IMR-90 (cell line): Measurements from ENCODE around the gene ARHGAP19. TPM values are rescaled to one million over a fixed set of nuclear protein-coding genes. Genes with fewer than 3 reads are reported as not detected.

Source experiments
- ATAC-seq: fragments of 200-7000 bp; cut with Tn5 transposase; 2 replicates; pipeline ENCODE4 v1.9.1; 2020; ENCODE audit warnings: low read depth, mild to moderate bottlenecking, moderate library complexity
- BruUV-seq: library from RNA; stranded (reverse); fragments of 400-500 nt; replicated peaks from 2 replicates; lab custom pipeline; 2021; lab: Mats Ljungman, UMichigan
- CTCF ChIA-PET: fragments of 300-600 bp; formaldehyde crosslinking; extraction: SDS; loops from one replicate; lab custom pipeline; 2021; ENCODE audit warnings: antibody characterized with exemption; lab: Yijun Ruan, JAX
- POLR2A ChIA-PET: fragments of 300-600 bp; sonication (Branson Sonifier 250); formaldehyde crosslinking; loops from one replicate; lab custom pipeline; 2022; ENCODE audit warnings: antibody characterized with exemption; ENCODE audit not compliant: unreplicated experiment; lab: Charles Lee
- DNase-seq: peaks from one replicate; pipeline ENCODE4 v3.0.0; 2013
- H2AFZ ChIP-seq: replicated peaks from 2 replicates; pipeline ENCODE3; 2013; ENCODE audit warnings: low read length, mild to moderate bottlenecking; ENCODE audit not compliant: poor library complexity
- H2AK5ac ChIP-seq: 2 replicates; pipeline ENCODE4 v1.6.1; 2013; ENCODE audit warnings: low read depth, low read length, inconsistent platforms
- H2AK9ac ChIP-seq: replicated peaks from 2 replicates; pipeline ENCODE3; 2013; ENCODE audit warnings: mild to moderate bottlenecking, low read depth, low read length, moderate library complexity; ENCODE audit not compliant: poor library complexity
- H2BK120ac ChIP-seq: 2 replicates; pipeline ENCODE4 v1.6.1; 2013; ENCODE audit warnings: low read depth, low read length, inconsistent platforms
- H2BK15ac ChIP-seq: 3 replicates; pipeline ENCODE4 v1.6.1; 2013; ENCODE audit warnings: low read depth, low read length, inconsistent platforms
- H2BK20ac ChIP-seq: 2 replicates; pipeline ENCODE4 v1.6.1; 2013; ENCODE audit warnings: low read depth, mild to moderate bottlenecking, inconsistent platforms, low read length, moderate library complexity
- H2BK5ac ChIP-seq: 2 replicates; pipeline ENCODE4 v1.6.1; 2013; ENCODE audit warnings: mild to moderate bottlenecking, low read depth, low read length, inconsistent platforms; ENCODE audit not compliant: poor library complexity, severe bottlenecking
- H3K14ac ChIP-seq: replicated peaks from 2 replicates; pipeline ENCODE4 v1.6.1; 2013; ENCODE audit warnings: low read depth, low read length, inconsistent platforms
- H3K18ac ChIP-seq: 2 replicates; pipeline ENCODE4 v1.6.1; 2013; ENCODE audit warnings: low read depth, low read length, control low read depth
- H3K23ac ChIP-seq: 2 replicates; pipeline ENCODE4 v1.6.1; 2013; ENCODE audit warnings: low read depth, low read length, inconsistent platforms
- H3K27ac ChIP-seq: 2 replicates; pipeline ENCODE4 v1.5.1; 2013; ENCODE audit warnings: mild to moderate bottlenecking, control low read depth, low read length; ENCODE audit not compliant: insufficient read depth
- H3K27me3 ChIP-seq: 2 replicates; pipeline ENCODE4 v1.6.1; 2013; ENCODE audit warnings: low read length; ENCODE audit not compliant: control insufficient read depth, insufficient read depth
- H3K36me3 ChIP-seq: 2 replicates; pipeline ENCODE4 v1.6.1; 2013; ENCODE audit warnings: low read length, mixed read lengths; ENCODE audit not compliant: control insufficient read depth, insufficient read depth
- H3K4ac ChIP-seq: 2 replicates; pipeline ENCODE4 v1.6.1; 2013; ENCODE audit warnings: low read depth, low read length, inconsistent platforms
- H3K4me1 ChIP-seq: 2 replicates; pipeline ENCODE4 v1.6.1; 2013; ENCODE audit warnings: low read length, mixed read lengths; ENCODE audit not compliant: control insufficient read depth, insufficient read depth
- H3K4me2 ChIP-seq: 2 replicates; pipeline ENCODE4 v1.6.1; 2013; ENCODE audit warnings: low read depth, mild to moderate bottlenecking, control low read depth, low read length, moderate library complexity
- H3K4me3 ChIP-seq: 2 replicates; pipeline ENCODE4 v1.5.1; 2013; ENCODE audit warnings: low read depth, mild to moderate bottlenecking, control low read depth, low read length, moderate library complexity; ENCODE audit not compliant: insufficient read depth
- H3K56ac ChIP-seq: 2 replicates; pipeline ENCODE4 v1.6.1; 2013; ENCODE audit warnings: low read length, inconsistent platforms; ENCODE audit not compliant: insufficient read depth; ENCODE audit errors: extremely low read depth
- H3K79me1 ChIP-seq, 2 experiments: 2 replicates each; pipeline ENCODE4 v1.6.1; 2013; ENCODE audit warnings: low read length in 2 of 2, inconsistent platforms in 1 of 2, low read depth in 1 of 2
- H3K9ac ChIP-seq: 2 replicates; pipeline ENCODE4 v1.6.1; 2013; ENCODE audit warnings: low read depth, low read length, control low read depth
- H3K9me1 ChIP-seq: 2 replicates; pipeline ENCODE4 v1.6.1; 2013; ENCODE audit warnings: low read length, inconsistent platforms; ENCODE audit not compliant: insufficient read depth
- H3K9me3 ChIP-seq: 2 replicates; pipeline ENCODE4 v1.6.1; 2013; ENCODE audit warnings: low read length; ENCODE audit not compliant: control insufficient read depth, insufficient read depth
- H4K20me1 ChIP-seq: 2 replicates; pipeline ENCODE4 v1.6.1; 2013; ENCODE audit warnings: low read length, inconsistent platforms; ENCODE audit not compliant: insufficient read depth
- H4K5ac ChIP-seq: 2 replicates; pipeline ENCODE4 v1.6.1; 2013; ENCODE audit warnings: mild to moderate bottlenecking, low read depth, low read length, control low read depth
- H4K8ac ChIP-seq, 2 experiments: 2 replicates each; pipeline ENCODE4 v1.6.1; 2013; ENCODE audit warnings: low read depth in 2 of 2, low read length in 2 of 2, control low read depth in 1 of 2, inconsistent platforms in 1 of 2
- H4K91ac ChIP-seq: 2 replicates; pipeline ENCODE4 v1.6.1; 2013; ENCODE audit warnings: low read depth, low read length, inconsistent platforms; ENCODE audit not compliant: insufficient read depth
- FOS ChIP-seq: fragments of 150-350 bp; IDR thresholded peaks from 2 replicates; pipeline ENCODE4 v1.6.1; 2016; ENCODE audit warnings: low read depth, low read length
- NFE2L2 ChIP-seq: fragments of 150-350 bp; IDR thresholded peaks from 2 replicates; pipeline ENCODE4 v1.6.1; 2016; ENCODE audit warnings: low read depth, mild to moderate bottlenecking, low read length
- RAD21 ChIP-seq: IDR thresholded peaks from 2 replicates; pipeline ENCODE4 v1.6.1; 2012; ENCODE audit warnings: low read length, improper control_type of control experiment
- WGBS, 2 experiments: methylation state at CpG; one replicate each; pipeline versions ENCODE4 v1.1.5 to v1.1.7; 2013; ENCODE audit warnings: missing lambda C conversion rate in 2 of 2; ENCODE audit not compliant: insufficient read length in 1 of 2; ENCODE audit errors: extremely low coverage in 2 of 2; 5-methylcytosine and 5-hydroxymethylcytosine counted together
- dilution Hi-C: fragments of 300-500 bp; cut with HindIII; formaldehyde crosslinking; loops from one replicate; pipeline ENCODE4 v1.14.3; 2018; ENCODE audit warnings: low sequenced_read_pairs; ENCODE audit not compliant: unreplicated experiment
- in situ Hi-C: fragments of 300-500 bp; cut with MboI; formaldehyde crosslinking; loops from 3 replicates; pipeline ENCODE4 v1.14.3; 2019; ENCODE audit warnings: low sequenced_read_pairs, inconsistent platforms, mixed read lengths
- intact Hi-C: fragments of 100-400 bp; cut with micrococcal nuclease; formaldehyde crosslinking; loops from 2 replicates; pipeline ENCODE4 v1.10.0; 2022
- polyA plus RNA-seq, 3 experiments: library from polyadenylated mRNA; depleted of rRNA; stranded (reverse); fragments of >200 nt; gene quantifications; 2 replicates each; pipeline ENCODE4 v1.2.3, GENCODE V29; 2012; ENCODE audit warnings: low replicate concordance in 1 of 3
- total RNA-seq: library from RNA; depleted of rRNA; stranded (reverse); fragments of >200 nt; gene quantifications from 2 replicates; pipeline ENCODE4 v1.2.3, GENCODE V29; 2012

The ARHGAP19 gene
- total and polyA plus RNA-seq, 2 of the 4 experiments (the other 2 are of a cell fraction), result 6.3 to 7.0 TPM

DNA sequence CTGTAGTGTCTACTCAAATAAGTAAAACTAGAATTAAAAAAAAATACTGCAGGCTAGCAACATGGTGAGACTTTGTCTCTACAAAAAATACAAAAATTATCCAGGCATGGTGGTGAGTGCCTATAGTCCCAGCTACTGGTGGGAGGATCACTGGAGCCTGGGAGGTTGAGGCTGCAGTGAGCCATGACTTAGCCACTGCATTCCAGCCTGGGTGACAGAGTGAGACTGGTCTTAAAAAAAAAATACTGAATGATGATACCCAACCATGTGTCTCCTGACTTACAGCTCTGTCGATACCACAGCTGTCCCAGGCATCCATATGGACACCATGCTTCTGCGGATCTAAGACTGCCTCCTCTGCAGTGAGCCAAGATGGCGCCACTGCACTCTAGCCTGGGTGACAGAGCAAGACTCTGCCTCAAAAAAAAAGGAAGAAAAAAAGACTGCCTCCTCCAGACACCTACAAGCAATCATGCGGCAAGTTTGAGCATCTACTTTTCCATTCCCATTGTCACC, 18.7 kb upstream of the ARHGAP19 start:
- H3K9ac ChIP-seq, result no peak overlapping the region
- H3K79me1 ChIP-seq, result no peaks in the 10 kb centered on the region
- no peak overlapping the region for H3K4me3 ChIP-seq
- H2BK5ac ChIP-seq, result no peak overlapping the region
- no CpG with 5 or more reads among the region's 4 CpGs for WGBS, 2 experiments
- intact Hi-C loops (no loop called here), in situ Hi-C loops (no loop called here), dilution Hi-C loops (no loop called here)
- no peak overlapping the region for H3K27ac ChIP-seq
- no peak overlapping the region for H2AK5ac ChIP-seq
- no peak overlapping the region for H4K8ac ChIP-seq
- H3K4ac ChIP-seq, result no peak overlapping the region
- no peak overlapping the region for H3K4me2 ChIP-seq
- no peak overlapping the region for H2BK20ac ChIP-seq
- no peak for DNase-seq
- TF ChIP-seq NFE2L2, result no peak
- no peak for TF ChIP-seq RAD21
- TF ChIP-seq FOS, result no peak
- no peaks in the 10 kb centered on the region for H3K4me1 ChIP-seq
- peaks cover 3% of the 10 kb centered on the region; the same call in 1 of the 2 replicates for H3K27me3 ChIP-seq
- H2BK120ac ChIP-seq, result no peak overlapping the region
- H3K9me1 ChIP-seq, result no peaks in the 10 kb centered on the region
- H4K5ac ChIP-seq, result no peak overlapping the region
- H2BK15ac ChIP-seq, result no peak overlapping the region
- no peak overlapping the region for H2AK9ac ChIP-seq
- no peak overlapping the region for H4K91ac ChIP-seq
- no peak overlapping the region for H3K23ac ChIP-seq
- H3K14ac ChIP-seq, result no peak overlapping the region
- BruUV-seq, result no TSS peak
- no peaks in the 10 kb centered on the region for H3K9me3 ChIP-seq
- no peaks in the 10 kb centered on the region for H4K20me1 ChIP-seq
- ChIA-PET CTCF (no interaction called here), POLR2A (no interaction called here)
- no peak overlapping the region for H3K18ac ChIP-seq
- no peak overlapping the region for H2AFZ ChIP-seq
- H3K56ac ChIP-seq, result no peak overlapping the region
- no peaks in the 10 kb centered on the region for H3K36me3 ChIP-seq
- ATAC-seq, result no peak
